Type B pancreatic cell (in vitro differentiated cells): ENCODE data around the gene CETN1. TPM values are rescaled to one million over a fixed set of nuclear protein-coding genes. Genes with fewer than 3 reads are reported as not detected.

ENCODE experiments used
- DNase-seq: peaks from one replicate; pipeline ENCODE4 v3.0.0; 2021; ENCODE audit warnings: mixed read lengths; ENCODE audit not compliant: unreplicated experiment; ENCODE audit errors: extremely low spot score
- H3K27ac Mint-ChIP-seq: 2 replicates; pipeline ENCODE4 v1.8.0; 2021; ENCODE audit warnings: mild to moderate bottlenecking, mixed read lengths
- H3K27me3 Mint-ChIP-seq: 2 replicates; pipeline ENCODE4 v1.8.0; 2021; ENCODE audit warnings: mixed read lengths
- H3K36me3 Mint-ChIP-seq: 2 replicates; pipeline ENCODE4 v1.8.0; 2021; ENCODE audit warnings: mixed read lengths
- H3K4me1 Mint-ChIP-seq: one replicate; pipeline ENCODE4 v1.8.0; 2021; ENCODE audit warnings: mixed read lengths; ENCODE audit not compliant: unreplicated experiment
- H3K4me3 Mint-ChIP-seq: 2 replicates; pipeline ENCODE4 v1.8.0; 2021; ENCODE audit warnings: mild to moderate bottlenecking, mixed read lengths
- H3K9me3 Mint-ChIP-seq: 2 replicates; pipeline ENCODE4 v1.8.0; 2021; ENCODE audit warnings: mixed read lengths
- total RNA-seq: library from RNA; stranded (reverse); gene quantifications from 2 replicates; pipeline ENCODE4 v1.2.1, GENCODE V29; 2021; ENCODE audit warnings: low replicate concordance
- TF ChIP-seq, protein P1 (sequence below): fragments of 200-600 bp; sonication (generic); conservative IDR thresholded peaks from 2 replicates; pipeline ENCODE4 v1.5.0; 2021; ENCODE audit warnings: antibody characterized with exemption, mild to moderate bottlenecking

Gene CETN1
- total RNA-seq, 1 donor from 2014 or later, result not detected

DNA sequence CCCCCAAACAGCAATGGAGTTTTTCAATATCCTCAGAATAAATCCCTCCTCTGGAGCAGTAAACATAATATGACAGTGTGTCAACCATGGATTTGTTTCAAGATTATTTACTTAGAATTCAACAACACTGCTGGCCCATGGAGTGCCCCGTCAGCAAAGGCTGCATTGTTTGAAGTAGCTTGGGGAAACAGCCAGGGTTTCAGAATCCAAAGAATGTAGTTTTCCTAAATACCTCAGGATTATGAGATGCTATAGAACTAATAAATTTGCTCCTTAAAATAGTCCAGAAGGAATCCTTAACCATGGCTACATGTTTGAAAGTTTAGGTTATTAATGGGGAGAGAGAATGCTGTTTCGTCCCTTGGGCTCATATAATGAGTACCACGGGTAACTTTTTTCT is 13.1 kb upstream of the CETN1 start:
- Mint-ChIP-seq H3K4me3 (no peak overlapping the region), H3K4me1 (peaks cover 9% of the 10 kb centered on the region), H3K27ac (no peak overlapping the region), H3K27me3 (no peaks in the 10 kb centered on the region), H3K36me3 (no peaks in the 10 kb centered on the region), H3K9me3 (no peaks in the 10 kb centered on the region)
- TF ChIP-seq, protein P1, sequence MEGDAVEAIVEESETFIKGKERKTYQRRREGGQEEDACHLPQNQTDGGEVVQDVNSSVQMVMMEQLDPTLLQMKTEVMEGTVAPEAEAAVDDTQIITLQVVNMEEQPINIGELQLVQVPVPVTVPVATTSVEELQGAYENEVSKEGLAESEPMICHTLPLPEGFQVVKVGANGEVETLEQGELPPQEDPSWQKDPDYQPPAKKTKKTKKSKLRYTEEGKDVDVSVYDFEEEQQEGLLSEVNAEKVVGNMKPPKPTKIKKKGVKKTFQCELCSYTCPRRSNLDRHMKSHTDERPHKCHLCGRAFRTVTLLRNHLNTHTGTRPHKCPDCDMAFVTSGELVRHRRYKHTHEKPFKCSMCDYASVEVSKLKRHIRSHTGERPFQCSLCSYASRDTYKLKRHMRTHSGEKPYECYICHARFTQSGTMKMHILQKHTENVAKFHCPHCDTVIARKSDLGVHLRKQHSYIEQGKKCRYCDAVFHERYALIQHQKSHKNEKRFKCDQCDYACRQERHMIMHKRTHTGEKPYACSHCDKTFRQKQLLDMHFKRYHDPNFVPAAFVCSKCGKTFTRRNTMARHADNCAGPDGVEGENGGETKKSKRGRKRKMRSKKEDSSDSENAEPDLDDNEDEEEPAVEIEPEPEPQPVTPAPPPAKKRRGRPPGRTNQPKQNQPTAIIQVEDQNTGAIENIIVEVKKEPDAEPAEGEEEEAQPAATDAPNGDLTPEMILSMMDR, result no peak
- no peak for DNase-seq

DNA sequence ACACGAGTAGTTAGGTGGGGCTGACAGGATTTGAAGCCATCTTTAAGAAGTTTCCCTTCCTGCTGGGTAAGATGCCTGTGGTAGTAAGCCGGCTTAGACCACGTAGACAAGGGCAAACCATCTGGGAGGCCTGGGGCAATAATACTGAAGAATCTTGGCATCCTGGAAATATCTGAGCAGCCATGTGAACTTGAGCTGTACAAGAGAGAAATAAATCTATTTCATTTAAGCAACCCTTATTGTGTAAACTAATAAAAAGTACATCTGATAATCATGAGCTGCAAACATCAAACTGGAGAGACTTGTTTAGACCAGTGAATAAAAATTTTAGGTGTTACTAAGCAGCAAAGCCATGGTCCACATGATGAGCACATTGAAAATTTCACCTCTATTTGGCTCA is 11.4 kb upstream of the CETN1 start:
- no peaks in the 10 kb centered on the region for H3K36me3 Mint-ChIP-seq
- H3K27ac Mint-ChIP-seq, result no peak overlapping the region
- no peaks in the 10 kb centered on the region for H3K27me3 Mint-ChIP-seq
- H3K9me3 Mint-ChIP-seq, result no peaks in the 10 kb centered on the region
- DNase-seq, result no peak
- no peak overlapping the region for H3K4me3 Mint-ChIP-seq
- TF ChIP-seq, protein P1, result no peak
- H3K4me1 Mint-ChIP-seq, result peaks cover 23% of the 10 kb centered on the region

DNA sequence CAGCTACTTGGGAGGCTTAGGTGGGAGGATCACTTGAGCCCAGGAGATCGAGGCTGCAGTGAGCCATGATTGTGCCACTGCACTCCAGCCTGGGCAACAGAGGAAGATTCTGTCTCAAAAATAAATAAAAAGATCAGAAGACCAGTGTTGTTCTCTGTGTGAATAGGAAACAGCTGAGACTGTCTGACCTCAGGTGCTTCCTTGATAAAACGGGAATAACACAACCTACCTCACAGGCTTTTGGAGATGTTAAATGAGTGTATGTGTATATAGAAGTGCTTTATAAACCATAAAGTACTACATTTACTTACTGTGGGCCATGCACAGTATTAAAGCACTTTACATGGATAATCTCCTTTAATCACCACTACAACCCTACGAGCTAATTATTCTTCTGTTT is 9.9 kb upstream of the CETN1 start:
- Mint-ChIP-seq H3K4me3 (no peak overlapping the region), H3K27me3 (no peaks in the 10 kb centered on the region), H3K4me1 (peaks cover 26% of the 10 kb centered on the region), H3K9me3 (no peaks in the 10 kb centered on the region), H3K27ac (no peak overlapping the region), H3K36me3 (no peaks in the 10 kb centered on the region)
- TF ChIP-seq, protein P1, result no peak
- no peak for DNase-seq

DNA sequence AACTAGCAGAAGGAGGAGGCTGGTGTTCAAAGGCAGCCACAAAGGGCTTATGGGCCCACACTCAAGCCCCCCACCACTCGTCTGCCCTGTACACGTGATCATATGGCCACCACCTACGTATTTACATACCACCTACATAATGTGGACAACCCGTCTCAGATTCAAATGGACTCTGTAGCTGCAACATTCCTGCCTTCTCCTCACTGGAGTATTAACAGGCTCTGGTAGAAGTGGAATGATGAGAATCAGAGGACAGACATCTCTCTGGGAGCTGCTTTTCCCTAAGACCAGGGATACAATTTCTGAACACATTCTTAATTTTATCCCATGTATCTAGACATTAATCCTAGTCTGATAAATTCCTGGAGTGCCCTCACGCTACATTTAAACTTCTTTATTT is 9.5 kb upstream of the CETN1 start:
- Mint-ChIP-seq H3K36me3 (no peaks in the 10 kb centered on the region), H3K9me3 (no peaks in the 10 kb centered on the region), H3K4me3 (no peak overlapping the region), H3K27me3 (no peaks in the 10 kb centered on the region), H3K4me1 (peaks cover 31% of the 10 kb centered on the region), H3K27ac (no peak overlapping the region)
- TF ChIP-seq, protein P1, result no peak
- no peak for DNase-seq

DNA sequence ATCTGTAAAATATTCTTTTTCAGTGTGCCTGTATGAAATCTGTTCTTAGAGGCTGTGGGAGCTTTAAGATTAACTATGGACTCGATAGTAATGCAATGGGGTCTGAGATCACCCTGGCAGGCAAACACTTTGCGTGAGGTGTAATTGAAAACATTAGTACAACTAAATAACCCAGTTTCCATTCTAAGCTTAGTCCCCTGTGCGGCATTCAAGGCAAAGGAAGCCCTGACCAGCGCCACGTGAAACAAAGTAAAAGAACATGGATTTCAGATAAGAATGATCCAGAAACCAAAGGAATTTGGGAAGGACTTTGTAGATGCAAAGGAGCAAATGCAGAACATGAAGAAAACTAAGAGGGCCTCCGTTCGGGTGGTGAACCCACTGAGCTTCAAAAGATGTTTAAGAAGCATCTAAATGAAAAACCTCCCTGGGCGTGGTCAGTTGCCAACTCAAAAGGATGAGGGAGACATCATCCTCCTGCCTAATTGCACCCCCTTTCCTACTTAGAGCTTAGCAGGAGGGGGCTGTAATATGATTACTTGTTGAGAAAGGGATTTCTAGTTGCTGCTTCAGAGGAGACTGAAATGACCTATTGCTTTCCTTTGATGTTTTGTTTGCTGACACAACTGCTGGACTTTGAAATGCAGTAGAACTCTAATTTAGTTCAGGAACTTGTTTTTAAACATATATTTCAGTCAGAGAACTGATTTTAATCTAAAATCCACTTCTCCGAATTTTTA is 7.9 kb upstream of the CETN1 start:
- Mint-ChIP-seq H3K36me3 (no peaks in the 10 kb centered on the region), H3K27ac (peak overlapping the region; percentile 23), H3K4me3 (peak overlapping the region; percentile 23), H3K9me3 (no peaks in the 10 kb centered on the region), H3K4me1 (peaks cover 30% of the 10 kb centered on the region), H3K27me3 (no peaks in the 10 kb centered on the region)
- DNase-seq, result no peak
- TF ChIP-seq, protein P1, result no peak
